GM12864 (cell line): ENCODE results near the gene LEPROT.

Experiments used
- DNase-seq: peaks from one replicate; pipeline ENCODE4 v3.0.0-alpha.2; 2011; ENCODE audit warnings: low read depth
- H3K4me3 ChIP-seq: 2 replicates; pipeline ENCODE4 v1.5.1; 2011; ENCODE audit warnings: mild to moderate bottlenecking, low read depth, low read length, control low read depth
- TF ChIP-seq, protein P1 (sequence below): IDR thresholded peaks from 2 replicates; pipeline ENCODE4 v1.5.1; 2011; ENCODE audit warnings: low read depth, mild to moderate bottlenecking, moderate library complexity, low read length, control low read depth, inconsistent platforms; ENCODE audit errors: missing control alignments

The LEPROT gene

GRCh38 chr1:65412256-65412983 is 8.0 kb upstream of the LEPROT start:
- no peak overlapping the region for H3K4me3 ChIP-seq
- no peak for DNase-seq
- TF ChIP-seq, protein P1, sequence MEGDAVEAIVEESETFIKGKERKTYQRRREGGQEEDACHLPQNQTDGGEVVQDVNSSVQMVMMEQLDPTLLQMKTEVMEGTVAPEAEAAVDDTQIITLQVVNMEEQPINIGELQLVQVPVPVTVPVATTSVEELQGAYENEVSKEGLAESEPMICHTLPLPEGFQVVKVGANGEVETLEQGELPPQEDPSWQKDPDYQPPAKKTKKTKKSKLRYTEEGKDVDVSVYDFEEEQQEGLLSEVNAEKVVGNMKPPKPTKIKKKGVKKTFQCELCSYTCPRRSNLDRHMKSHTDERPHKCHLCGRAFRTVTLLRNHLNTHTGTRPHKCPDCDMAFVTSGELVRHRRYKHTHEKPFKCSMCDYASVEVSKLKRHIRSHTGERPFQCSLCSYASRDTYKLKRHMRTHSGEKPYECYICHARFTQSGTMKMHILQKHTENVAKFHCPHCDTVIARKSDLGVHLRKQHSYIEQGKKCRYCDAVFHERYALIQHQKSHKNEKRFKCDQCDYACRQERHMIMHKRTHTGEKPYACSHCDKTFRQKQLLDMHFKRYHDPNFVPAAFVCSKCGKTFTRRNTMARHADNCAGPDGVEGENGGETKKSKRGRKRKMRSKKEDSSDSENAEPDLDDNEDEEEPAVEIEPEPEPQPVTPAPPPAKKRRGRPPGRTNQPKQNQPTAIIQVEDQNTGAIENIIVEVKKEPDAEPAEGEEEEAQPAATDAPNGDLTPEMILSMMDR, result no peak

- TF ChIP-seq, protein P1, result no peak
- no peak for DNase-seq
Observed at GRCh38 chr1:65412984-65413375, 7.5 kb upstream of the LEPROT start.

GRCh38 chr1:65414538-65414937 is 5.9 kb upstream of the LEPROT start:
- TF ChIP-seq, protein P1, result no peak

More at GRCh38 chr1:65412984-65413375, 7.5 kb upstream of the LEPROT start:
- H3K4me3 ChIP-seq, result no peak overlapping the region

DNA sequence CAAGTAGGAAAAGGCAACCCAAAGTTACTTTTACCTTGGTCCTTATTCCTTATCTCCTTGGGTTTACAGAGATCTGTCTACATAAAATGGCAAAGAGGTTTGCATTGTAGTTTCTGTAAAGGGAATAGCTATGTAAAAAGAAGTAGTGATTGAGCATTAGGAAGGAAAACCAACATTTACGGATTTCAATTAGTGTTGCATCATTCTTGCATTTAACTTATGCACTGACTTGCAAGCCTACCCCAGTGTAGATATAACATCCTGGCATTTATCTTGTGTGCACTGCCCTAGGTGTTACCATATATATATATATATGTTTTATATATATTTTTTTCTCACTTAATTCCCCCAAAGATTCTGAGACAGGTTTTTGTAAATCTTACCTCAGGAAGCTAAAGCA is 3.7 kb upstream of the LEPROT start:
- DNase-seq, result no peak
- no peak overlapping the region for H3K4me3 ChIP-seq
- TF ChIP-seq, protein P1, result no peak

More at GRCh38 chr1:65414538-65414937, 5.9 kb upstream of the LEPROT start:
- no peak overlapping the region for H3K4me3 ChIP-seq
- no peak for DNase-seq

GRCh38 chr1:65417729-65418128 is 2.7 kb upstream of the LEPROT start:
- no peak overlapping the region for H3K4me3 ChIP-seq
- no peak for DNase-seq
- TF ChIP-seq, protein P1, result no peak

DNA sequence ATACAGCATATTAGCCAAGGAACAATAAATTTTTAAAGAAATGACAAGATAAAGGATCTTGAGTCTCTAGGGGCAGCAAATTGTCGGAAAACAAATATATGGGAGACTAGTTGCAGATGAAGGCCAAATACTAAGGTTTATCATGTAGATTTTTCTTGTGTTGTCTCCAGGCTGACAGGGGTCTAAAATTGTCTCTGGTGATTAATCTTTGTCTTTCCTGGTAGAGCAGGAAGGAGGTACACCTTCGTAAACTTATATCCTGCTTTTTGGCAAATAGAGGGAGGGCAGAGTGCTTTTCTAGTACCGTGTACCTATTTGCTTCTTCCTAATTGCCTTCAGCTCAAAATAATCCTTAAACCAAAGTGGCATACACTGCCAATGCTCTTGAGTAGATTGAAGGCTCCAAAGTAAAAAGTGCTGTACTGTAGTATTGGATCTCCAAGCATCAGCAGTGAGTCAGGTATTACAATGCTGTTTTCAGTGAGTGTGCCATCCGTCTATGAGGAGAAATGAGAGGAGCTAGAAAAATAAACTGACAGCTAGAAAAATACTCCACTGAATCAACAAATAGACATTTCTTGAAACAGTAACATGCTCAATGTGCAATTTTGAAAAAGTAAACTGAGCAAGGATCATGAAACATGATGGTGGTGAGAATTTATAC is 1.8 kb upstream of the LEPROT start:
- DNase-seq, result no peak
- TF ChIP-seq, protein P1, result no peak
- H3K4me3 ChIP-seq, result no peak overlapping the region
